Mucosa of descending colon (tissue), 3 donors: ENCODE results near the gene CTPS1. TPM values are rescaled to one million over a fixed set of nuclear protein-coding genes. Genes with fewer than 3 reads are reported as not detected.

Experiments
- ATAC-seq: fragments of 200-7000 bp; cut with Tn5 transposase; one replicate; pipeline ENCODE4 v1.9.1; 2020; ENCODE audit warnings: mild to moderate bottlenecking, moderate library complexity
- DNase-seq, 3 donors: peaks; one replicate each; pipeline ENCODE4 v3.0.0-alpha.2; 2020
- H3K36me3 ChIP-seq: fragments of 200-600 bp; one replicate; pipeline ENCODE4 v1.8.0; 2021; ENCODE audit warnings: low read depth, mild to moderate bottlenecking
- H3K4me1 ChIP-seq: fragments of 200-600 bp; one replicate; pipeline ENCODE4 v1.8.0; 2021; ENCODE audit warnings: low read depth, mild to moderate bottlenecking
- H3K4me3 ChIP-seq: fragments of 200-600 bp; one replicate; pipeline ENCODE4 v1.8.0; 2021; ENCODE audit warnings: mild to moderate bottlenecking
- H3K9me3 ChIP-seq: fragments of 200-600 bp; one replicate; pipeline ENCODE4 v1.8.0; 2021; ENCODE audit warnings: mild to moderate bottlenecking
- CTCF ChIP-seq: fragments of 200-600 bp; IDR thresholded peaks from one replicate; pipeline ENCODE4 v1.8.0; 2022; ENCODE audit warnings: antibody characterized with exemption, mild to moderate bottlenecking
- intact Hi-C, 2 donors: fragments of 100-400 bp; cut with DNase I in 1 of 2; cut with micrococcal nuclease in 1 of 2; formaldehyde crosslinking; loops; one replicate each; pipeline versions ENCODE4 v1.11.0 to v1.11.1; 2022; cut with DNase I, micrococcal nuclease
- total RNA-seq, 3 donors: library from RNA; stranded (reverse); fragmentation: NEBNext Ultra II Directional in 2 of 3; extraction: Animal tissue kit (Norgen Biotek cat#: 25700) in 2 of 3; gene quantifications; one replicate each; pipeline versions ENCODE4 v1.2.1 to v1.2.4, GENCODE V29; 2021 to 2023
- donor health status: DM: no; HTN: no; CAD: no; lungs with moderate emphysema.
- donor health status: DM: no; HTN: no; CAD: no.
- donor health status: DM: no; HTN: yes; CAD: no.

Gene CTPS1
- total RNA-seq, 3 donors from 2014 or later: 6.5 to 49.1 (median 15.7) TPM

- DNase-seq (no peak), ATAC-seq (no peak)
- no peaks in the 10 kb centered on the region for H3K36me3 ChIP-seq
- H3K4me1 ChIP-seq: peaks cover 6% of the 10 kb centered on the region
- no peak overlapping the region for H3K4me3 ChIP-seq
- TF ChIP-seq CTCF: no peak
- intact Hi-C loops: no loop called here
- no peaks in the 10 kb centered on the region for H3K9me3 ChIP-seq
These were observed 19.2 kb downstream of the CTPS1 start for GRCh38 chr1:40998668-40999067.

DNA sequence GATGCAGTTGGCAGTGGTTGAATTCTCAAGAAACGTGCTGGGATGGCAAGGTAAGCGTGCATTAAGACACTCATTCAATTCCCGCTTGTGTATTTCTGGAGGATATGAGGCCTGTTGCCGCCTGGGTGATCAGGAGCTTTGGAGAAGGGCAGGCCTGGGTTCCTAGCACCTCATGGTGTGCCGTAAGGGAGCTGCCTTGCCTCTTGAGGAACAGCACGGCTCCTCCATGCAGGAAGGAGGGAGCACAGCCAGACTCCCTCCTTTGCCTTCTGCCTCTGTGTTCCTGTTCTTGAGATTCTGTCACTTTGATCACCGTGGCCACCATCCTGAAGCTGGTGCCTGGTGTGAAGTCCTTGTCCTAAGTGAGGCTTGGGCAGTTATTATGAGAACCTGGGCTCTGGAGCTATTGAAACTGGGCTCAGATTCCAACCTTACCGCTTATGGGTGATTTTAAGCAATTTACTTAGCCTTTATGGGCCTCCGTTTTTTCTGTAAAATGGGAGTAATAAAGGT is 23.7 kb downstream of the CTPS1 start:
- Histone ChIP-seq H3K4me3 (no peak overlapping the region), H3K36me3 (no peaks in the 10 kb centered on the region), H3K4me1 (peaks cover 6% of the 10 kb centered on the region), H3K9me3 (no peaks in the 10 kb centered on the region)
- DNase-seq (no peak), ATAC-seq (no peak)
- TF ChIP-seq CTCF: no peak
- intact Hi-C loops: no loop called here

DNA sequence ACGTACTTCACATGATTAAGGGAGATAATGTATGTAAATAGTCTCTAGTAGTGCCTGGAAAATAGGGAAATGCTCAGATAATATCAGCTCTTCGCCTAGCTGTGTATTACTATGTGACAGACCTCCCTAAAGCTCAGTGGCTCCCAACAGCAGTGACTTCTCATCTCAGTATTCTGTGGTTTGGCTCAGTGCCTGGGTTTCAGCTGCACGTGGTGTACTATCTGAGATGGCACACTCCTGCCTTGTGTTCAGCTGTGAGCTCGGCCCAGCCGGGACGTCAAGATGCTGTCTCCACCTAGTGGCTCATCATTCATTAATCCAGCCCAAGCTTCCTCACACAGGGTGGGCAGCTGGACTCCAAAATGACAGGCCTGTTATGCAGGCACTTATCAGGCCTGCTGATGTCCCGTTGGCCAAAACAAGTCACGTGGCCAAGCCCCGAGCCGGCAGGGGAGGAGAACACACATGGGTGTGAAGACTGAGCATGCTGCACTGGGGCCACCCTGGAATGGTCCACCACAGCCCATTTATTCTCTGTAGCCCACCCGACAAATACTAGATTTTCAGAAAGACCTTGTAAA is 24.2 kb downstream of the CTPS1 start:
- Histone ChIP-seq H3K4me1 (peaks cover 6% of the 10 kb centered on the region), H3K36me3 (no peaks in the 10 kb centered on the region), H3K9me3 (no peaks in the 10 kb centered on the region), H3K4me3 (no peak overlapping the region)
- peak; percentile 78 to 94 (median 88) for DNase-seq
- intact Hi-C loops: no loop called here
- TF ChIP-seq CTCF: peak; percentile 10
- ATAC-seq: peak; percentile 98

DNA sequence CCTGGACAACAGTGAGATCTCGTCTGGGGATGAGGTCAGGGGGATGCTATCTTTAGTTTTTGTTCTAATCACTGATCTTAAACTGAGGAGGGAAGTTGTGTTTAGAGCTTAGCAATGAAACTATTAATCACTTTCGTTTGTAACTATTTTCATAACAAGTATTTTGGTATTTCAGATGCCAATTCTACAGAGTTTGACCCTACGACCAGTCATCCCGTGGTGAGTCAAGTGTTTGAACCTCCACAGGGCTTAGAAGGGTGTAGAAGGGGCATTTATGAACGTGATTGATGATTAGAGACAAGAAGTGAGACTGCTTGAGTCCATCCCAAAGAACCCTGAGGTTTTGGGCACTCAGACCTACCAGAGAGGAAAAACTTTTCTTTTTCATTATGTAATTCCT is 26.4 kb downstream of the CTPS1 start:
- H3K9me3 ChIP-seq: no peaks in the 10 kb centered on the region
- TF ChIP-seq CTCF: no peak
- ATAC-seq (no peak), DNase-seq (no peak)
- H3K4me1 ChIP-seq: peaks cover 6% of the 10 kb centered on the region
- no peak overlapping the region for H3K4me3 ChIP-seq
- intact Hi-C loops: no loop called here
- no peaks in the 10 kb centered on the region for H3K36me3 ChIP-seq

DNA sequence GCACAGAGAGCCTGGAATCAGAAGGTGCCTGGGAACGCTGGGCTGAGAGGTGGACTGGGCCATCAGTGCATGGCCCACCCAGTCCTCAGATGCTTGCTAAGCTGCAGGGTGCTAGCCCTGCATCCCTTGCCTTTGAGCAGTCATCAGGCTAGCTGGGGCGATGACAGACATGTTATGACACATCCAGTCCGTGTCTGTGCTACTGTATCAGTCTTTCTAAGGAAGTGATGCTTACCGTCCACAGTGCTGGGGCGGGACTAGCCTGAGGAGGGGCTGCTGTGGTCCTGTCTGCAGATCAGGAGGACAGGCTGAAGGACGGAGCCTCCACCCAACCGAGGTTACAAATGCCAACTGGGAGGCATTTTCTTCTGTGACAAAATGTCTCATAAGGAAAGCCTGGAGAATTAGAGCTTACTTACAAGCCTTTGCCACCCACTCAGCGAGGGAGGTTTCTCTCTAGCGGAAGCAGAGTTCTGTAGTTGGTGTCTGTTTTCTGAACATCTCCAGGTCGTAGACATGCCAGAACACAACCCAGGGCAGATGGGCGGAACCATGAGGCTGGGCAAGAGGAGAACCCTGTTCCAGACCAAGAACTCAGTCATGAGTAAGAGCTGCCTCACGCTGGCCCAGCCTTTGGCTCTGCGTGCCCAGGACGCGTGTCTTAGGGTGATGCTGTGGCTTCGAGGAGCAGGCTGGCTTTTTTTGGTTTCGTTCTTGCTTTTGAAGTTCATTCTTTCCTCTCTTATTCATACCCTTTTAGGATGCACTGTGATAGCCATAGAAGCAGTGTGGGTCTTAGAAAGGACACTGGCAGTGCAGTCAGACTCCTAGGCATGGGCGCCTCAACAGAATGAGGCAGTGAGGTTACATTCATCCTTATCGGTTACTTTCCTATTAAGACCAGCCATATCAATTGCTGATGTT is 27.7 kb downstream of the CTPS1 start:
- no peaks in the 10 kb centered on the region for H3K36me3 ChIP-seq
- intact Hi-C loops: no loop called here
- no peaks in the 10 kb centered on the region for H3K9me3 ChIP-seq
- TF ChIP-seq CTCF: no peak
- H3K4me3 ChIP-seq: no peak overlapping the region
- ATAC-seq (no peak), DNase-seq (no peak)
- peaks cover 6% of the 10 kb centered on the region for H3K4me1 ChIP-seq
